Measurements from ENCODE around the gene PGAP1.

The PGAP1 gene

GRCh38 chr2:196884368-196884767, 42.1 kb downstream of the PGAP1 start:
- DNase-seq: no peak

- no peak for DNase-seq
Observed at GRCh38 chr2:196876364-196876763, 50.1 kb downstream of the PGAP1 start.

DNA sequence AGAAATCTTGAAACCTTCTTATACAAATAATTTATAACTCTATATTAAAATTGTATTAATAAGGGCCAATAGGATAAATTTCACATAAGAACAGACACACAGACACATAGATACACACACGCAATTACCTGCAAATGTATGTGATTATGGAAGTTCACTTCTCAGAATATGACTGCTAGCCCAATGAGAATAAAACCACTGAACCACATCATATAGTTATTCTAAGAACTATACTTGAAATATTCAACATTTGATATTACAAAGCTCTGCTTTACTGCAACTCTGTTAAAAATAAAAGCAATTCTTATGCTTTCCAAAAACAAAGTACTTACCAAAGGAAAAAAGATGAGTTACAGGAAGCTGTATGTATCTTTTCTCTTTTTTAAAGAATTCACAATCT, 51.1 kb downstream of the PGAP1 start:
- no peak for DNase-seq

DNA sequence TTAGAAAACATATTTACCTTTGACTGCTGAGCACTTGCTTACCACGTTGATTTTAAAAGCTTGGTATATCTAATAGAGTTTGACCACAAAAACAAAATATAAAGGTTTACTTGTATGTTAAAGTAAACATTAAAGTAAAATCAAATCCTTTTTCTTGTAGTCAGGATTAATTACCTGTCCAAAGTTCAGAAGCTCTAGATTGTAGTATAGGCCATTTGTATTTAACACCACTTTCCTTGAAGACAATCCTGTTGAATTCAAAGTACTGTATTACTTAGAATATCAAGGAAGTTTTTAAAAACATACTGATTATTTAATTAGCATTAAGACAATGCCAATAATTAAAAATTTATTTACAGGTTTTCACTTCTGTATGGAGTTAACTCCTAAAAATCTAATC, 53.0 kb downstream of the PGAP1 start:
- DNase-seq: no peak

DNA sequence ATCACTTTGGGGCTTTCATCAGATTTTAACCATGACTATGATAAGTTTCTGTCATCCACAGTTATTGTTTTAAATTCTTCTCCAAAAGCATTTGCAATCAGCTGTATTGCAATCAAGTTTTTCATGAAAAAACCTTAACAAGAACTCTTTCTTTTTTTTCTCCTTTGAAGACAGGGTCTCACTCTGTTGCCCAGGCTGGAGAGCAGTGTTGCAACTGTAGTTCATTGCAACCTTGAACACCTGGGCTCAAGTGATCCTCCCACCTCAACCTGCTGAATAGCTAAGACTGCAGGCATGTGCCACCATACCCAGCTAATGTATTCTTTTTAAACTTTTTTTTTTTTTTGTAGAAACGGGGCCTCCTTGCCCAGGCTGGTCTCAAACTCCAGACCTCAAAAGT, 71.9 kb downstream of the PGAP1 start:
- DNase-seq: no peak

DNA sequence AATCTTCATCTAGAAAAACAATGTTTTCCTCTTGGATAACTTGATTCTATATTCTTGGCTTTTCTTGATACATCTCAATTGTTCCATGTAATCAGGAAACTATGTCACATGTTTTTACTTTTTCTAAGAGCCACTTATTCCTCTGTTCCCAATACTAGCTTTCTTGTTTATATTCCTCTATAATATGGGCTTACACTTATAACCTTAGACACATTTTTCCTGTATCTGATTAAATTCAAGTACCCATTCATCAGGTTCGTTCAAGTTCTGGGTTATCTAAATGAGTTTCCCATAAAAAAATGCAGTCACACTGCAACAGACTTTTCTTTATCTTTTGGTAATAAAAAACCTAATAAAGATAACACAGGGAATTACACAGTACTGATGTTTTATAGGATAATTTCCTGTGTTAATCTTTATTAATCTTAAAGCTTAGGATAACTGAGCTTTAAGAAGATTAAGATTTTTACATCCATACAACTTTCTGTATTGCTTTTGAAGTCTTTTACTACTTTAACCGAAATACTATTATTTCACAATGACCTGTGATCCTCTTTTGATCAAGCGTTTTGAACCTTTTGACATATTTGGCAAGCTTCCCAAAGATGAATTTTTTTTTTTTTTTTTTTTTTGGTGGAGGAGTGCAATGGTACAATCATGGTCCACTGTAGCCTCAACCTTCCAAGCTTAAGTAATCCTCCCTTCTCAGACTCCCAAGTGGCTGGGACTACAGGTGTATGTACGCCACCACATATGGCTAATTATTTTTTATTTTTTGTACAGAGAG, 73.0 kb downstream of the PGAP1 start:
- no peak for DNase-seq

DNA sequence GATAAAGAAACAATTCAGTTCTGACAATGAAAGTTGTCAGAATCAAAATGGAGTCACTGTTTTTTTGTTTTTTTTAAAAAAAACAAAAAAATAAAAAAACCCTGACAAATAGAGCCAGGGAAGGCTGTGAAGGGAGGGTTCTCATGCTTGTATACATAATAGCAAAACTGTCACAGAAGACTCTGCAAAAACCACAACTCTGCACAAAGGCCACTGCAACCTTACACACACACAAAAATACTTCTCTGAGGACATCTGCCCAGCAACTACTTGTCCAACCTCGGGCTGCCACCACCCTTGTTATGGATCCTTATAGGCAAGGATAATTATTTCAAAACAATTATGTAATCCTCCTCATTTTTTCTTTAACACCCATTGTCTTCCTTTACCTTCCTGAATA, 75.4 kb downstream of the PGAP1 start:
- no peak for DNase-seq

DNA sequence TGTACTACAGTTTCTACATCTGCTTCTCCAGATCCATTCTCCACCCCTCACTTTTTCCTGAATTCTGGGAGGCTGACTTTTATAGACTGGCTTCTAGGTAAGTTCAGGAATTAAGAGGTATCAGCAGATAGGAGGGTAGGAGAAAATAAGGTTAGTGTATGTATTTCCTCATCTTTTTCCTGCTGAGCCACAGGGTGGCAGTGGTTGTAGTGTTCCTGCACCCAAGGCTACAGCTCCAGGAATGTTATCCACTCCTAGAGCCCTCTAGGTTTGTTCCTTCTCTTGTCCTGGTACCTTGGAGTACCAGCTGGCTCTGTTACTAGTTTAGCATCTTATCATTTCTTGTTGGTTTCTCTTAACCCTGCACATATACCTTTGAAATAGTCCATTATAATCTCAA, 76.6 kb downstream of the PGAP1 start:
- no peak for DNase-seq

- DNase-seq: no peak
Observed at GRCh38 chr2:196846295-196846694, 80.2 kb downstream of the PGAP1 start.

DNA sequence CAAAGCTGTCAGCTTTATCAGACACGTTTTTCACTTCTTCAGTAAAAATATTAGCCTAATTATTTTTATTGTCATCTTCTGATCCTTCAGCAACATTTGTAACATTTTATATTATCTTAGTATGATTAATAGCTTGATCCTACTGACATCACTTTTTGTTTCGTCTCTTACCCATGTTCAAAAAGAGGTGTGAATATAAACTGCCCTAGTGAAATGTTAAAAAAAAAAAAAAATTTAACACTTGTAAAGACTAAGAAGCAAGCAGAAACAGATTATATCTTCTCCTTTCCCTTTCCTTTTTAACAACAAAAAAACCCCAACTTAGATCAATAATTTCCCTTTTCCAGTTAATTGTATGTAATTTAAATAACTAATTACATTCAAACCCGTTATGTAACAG, 81.1 kb downstream of the PGAP1 start:
- DNase-seq: no peak

DNA sequence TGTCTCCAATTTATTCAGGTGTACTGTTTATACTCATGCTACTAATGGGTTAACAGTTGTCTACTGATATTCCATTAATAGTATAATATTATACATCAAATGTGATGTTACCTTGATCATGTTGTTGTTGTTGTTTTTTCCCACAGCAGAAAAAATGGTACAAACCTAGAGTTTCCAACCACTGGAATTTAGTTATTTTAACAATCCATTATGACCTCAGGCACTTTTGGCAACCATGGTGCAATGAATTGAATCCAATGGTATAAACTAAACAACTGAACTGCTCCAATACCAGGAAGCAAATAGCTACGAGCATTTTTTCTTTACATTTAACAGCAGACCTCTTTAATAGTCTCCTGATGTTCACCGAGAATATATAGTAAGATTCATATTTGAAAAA, 86.3 kb downstream of the PGAP1 start:
- no peak for DNase-seq

- DNase-seq: no peak
Observed at GRCh38 chr2:196839574-196839973, 86.9 kb downstream of the PGAP1 start.

DNA sequence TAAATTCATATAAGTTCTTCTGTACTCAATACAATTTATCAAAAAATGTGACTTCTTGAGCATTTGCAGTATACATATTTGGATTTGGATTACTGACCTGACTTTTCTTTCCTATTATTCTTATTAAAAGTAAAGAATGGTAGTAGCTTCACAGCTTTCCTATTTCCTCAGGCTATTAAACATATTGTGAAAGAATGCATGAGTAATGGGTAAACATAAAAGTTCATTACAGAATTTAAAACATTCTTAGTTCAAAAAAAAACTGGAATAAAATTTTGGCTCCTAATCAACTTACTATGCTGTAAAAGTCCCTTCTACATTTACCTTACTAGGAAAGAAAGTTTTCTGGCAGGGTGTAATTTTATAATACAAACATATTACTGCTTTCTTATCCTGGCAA, 90.1 kb downstream of the PGAP1 start:
- no peak for DNase-seq

DNA sequence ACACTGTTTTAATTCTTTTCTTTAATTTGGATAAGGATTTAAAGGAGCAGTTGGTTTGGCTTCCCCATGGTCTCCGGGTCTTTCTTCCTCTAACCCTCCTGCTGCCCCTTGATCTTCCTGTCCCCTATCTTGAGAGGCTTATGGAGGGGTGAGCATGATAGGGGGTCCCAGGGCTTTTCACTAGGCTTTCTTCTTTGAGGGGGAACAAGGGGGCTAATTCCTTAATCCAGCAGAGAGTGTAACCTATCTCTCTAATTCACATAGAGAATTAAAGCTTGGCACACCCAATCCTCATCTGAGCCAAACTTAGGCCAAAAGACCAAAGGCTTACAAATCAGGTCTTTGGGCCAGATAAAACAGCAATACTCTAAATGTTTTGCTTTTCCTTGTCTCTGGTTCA, 95.8 kb downstream of the PGAP1 start:
- no peak for DNase-seq

- no peak for DNase-seq
Observed at GRCh38 chr2:196827356-196827755, 99.2 kb downstream of the PGAP1 start.

- no peak for DNase-seq
Observed at GRCh38 chr2:196823750-196824522, 102.6 kb downstream of the PGAP1 start.

DNA sequence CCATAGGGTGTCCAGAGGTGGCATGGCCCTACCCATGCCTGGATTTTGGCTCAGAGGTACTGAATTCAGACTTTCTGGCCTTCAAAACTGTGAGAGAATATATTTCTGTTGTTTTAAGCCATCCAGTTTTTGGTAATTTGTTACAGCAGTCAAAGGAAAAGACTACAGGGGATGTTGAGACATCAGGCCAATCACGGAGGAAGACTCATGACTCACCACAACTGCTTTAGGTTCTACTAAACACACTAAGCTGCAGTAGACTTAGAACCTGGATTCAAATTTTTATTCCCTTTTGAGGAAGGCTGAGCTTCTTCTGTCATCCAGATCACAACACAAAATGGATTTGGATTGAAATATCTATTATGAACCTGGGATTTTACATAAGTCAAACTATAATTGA, 105.3 kb downstream of the PGAP1 start:
- DNase-seq: no peak

- no peak for DNase-seq
Observed at GRCh38 chr2:196809260-196809659, 117.2 kb downstream of the PGAP1 start, which contains the start of gene C2orf66. TSS of gene C2orf66 (minus strand) at chr2:196809355. CDS start at chr2:196809336, 19 bp downstream.

- DNase-seq: no peak
Observed at GRCh38 chr2:196808083-196808665, 118.3 kb downstream of the PGAP1 start.

- no peak for DNase-seq
Observed at GRCh38 chr2:196804381-196804780, 122.1 kb downstream of the PGAP1 start.

DNA sequence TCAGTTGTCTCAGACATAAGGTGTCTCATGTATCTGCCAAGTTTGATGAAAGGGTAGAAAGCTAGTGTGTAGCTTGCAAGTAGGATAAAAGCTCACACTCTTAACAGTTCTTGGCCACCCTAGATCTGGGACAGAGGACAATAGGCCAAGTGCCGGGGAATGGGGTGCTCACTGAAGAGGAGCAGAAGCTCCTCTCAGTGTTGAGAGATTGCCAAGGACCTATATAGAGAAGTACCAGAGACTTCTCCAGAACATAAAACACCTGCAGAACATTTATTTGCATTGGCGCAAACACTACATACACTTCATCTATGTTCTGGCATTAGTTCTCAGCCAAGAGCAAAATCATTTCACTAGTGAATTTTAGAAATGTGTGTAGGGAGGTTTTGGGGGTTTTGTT, 124.1 kb downstream of the PGAP1 start:
- no peak for DNase-seq

DNA sequence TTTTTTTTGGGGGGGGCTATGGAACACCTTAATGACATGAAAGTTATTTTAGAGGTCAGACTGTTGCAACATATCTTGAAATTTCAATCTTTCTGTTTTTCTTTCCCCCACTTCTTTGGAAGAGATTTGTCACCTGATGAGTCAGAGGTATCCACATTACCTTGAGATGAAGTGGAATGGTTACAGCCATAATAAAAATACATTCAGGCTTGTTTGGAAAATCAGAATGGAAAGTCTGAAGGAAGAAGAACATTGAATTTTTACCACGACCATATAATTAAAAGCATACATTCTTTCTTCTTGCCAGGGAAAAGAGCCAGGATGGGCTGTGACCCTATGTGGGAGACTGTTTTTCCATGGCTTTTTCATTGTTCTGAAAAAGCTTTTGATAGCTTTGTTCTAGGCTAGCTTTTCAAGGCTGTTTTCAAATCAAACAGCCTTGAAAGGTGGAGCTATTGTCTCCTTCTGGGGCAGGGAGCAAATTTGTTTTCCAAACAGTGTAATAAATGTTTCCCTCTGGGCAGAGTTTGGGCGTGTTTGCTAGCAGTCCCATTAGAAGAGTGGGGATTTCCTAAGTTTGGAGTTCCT, 124.7 kb downstream of the PGAP1 start:
- no peak for DNase-seq

GRCh38 chr2:196798980-196799379, 127.5 kb downstream of the PGAP1 start:
- DNase-seq: no peak

DNA sequence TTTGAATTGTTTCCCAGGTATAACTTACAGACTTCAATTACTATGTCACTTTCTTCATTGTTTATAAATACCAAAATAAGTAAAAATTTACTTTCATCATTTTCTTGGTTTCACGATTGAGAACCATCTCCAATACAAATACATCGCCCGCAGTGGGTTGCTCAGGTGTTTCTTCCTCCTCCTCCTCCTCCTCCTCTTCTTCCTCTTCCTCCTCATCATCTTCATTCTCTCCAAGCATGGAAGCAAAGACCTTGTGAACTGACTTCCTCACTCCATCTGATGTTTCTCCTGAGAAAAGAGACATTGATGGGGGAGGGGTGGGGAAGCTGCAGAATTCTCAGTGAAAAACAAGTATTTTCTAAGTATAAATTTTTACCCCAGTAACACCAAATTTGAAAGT, 133.6 kb downstream of the PGAP1 start:
- DNase-seq: no peak

Measured in NCI-H1436 (cell line).